ENCODE results near the gene TTYH1. TPM values are rescaled to one million over a fixed set of nuclear protein-coding genes. Genes with fewer than 3 reads are reported as not detected.

Gene TTYH1
- total and polyA plus RNA-seq, 2 of the 4 experiments (the other 2 are of a cell fraction), result not detected

- WGBS, 2 experiments (ENCODE audit: extremely low coverage in 2 of 2, insufficient read length in 1 of 2), result 46% methylated on average over 9 of the region's 15 CpGs; no CpG with 5 or more reads in 1 of the 2 experiments
- ChIA-PET POLR2A (ENCODE audit: unreplicated experiment) (interaction anchor here (1.0 kb wide), 1 partner anchor 13 kb away, joined by 3 read pairs; the partner anchor contains the start of gene LENG8), CTCF (no interaction called here)
- Histone ChIP-seq H3K79me1 (ENCODE audit: low read depth in 1 of 2, low read length in 2 of 2) (peaks cover 11 to 41% of the 10 kb centered on the region in 2 experiments; a peak in 3 of 4 replicates), H3K23ac (ENCODE audit: low read depth, low read length) (no peak overlapping the region; the same call in 1 of the 2 replicates), H2AFZ (replicated peaks; ENCODE audit: low read length, poor library complexity) (peak overlapping the region; percentile 84), H3K4me2 (ENCODE audit: low read depth, low read length) (peak overlapping the region; percentile 88; the same call in 1 of the 2 replicates), H3K18ac (ENCODE audit: low read depth, low read length) (no peak overlapping the region), H3K27ac (ENCODE audit: insufficient read depth, low read length) (peak overlapping the region; percentile 94), H2BK15ac (ENCODE audit: low read depth, low read length) (no peak overlapping the region; the same call in 2 of the 3 replicates), H4K20me1 (ENCODE audit: insufficient read depth, low read length) (peaks cover 48% of the 10 kb centered on the region), H3K4ac (ENCODE audit: low read depth, low read length) (peak overlapping the region; percentile 93), H3K36me3 (ENCODE audit: control insufficient read depth, insufficient read depth, low read length) (peaks cover 50% of the 10 kb centered on the region), H3K9me1 (ENCODE audit: insufficient read depth, low read length) (peaks cover 6% of the 10 kb centered on the region; the same call in 1 of the 2 replicates), H2BK120ac (ENCODE audit: low read depth, low read length) (peak overlapping the region; percentile 33; the same call in 1 of the 2 replicates), H4K91ac (ENCODE audit: insufficient read depth, low read depth, low read length) (peak overlapping the region; percentile 77), H4K8ac (ENCODE audit: low read depth in 2 of 2, low read length in 2 of 2) (peak overlapping the region; percentile 30 to 95; a peak in 2 of 4 replicates), H3K27me3 (ENCODE audit: control insufficient read depth, insufficient read depth, low read length) (no peaks in the 10 kb centered on the region), H2BK20ac (ENCODE audit: low read depth, low read length) (no peak overlapping the region), H3K56ac (ENCODE audit: extremely low read depth, insufficient read depth, low read length) (no peak overlapping the region), H3K4me3 (ENCODE audit: insufficient read depth, low read depth, low read length) (peak overlapping the region; percentile 52; the same call in 1 of the 2 replicates), H2AK5ac (ENCODE audit: low read depth, low read length) (peak overlapping the region; percentile 94), H4K5ac (ENCODE audit: low read depth, low read length) (no peak overlapping the region; the same call in 1 of the 2 replicates), H2AK9ac (replicated peaks; ENCODE audit: low read depth, low read length, poor library complexity) (peak overlapping the region; percentile 87), H3K9me3 (ENCODE audit: control insufficient read depth, insufficient read depth, low read length) (no peaks in the 10 kb centered on the region), H3K14ac (replicated peaks; ENCODE audit: low read depth, low read length) (no peak overlapping the region), H3K9ac (ENCODE audit: low read depth, low read length) (peak overlapping the region; percentile 77), H3K4me1 (ENCODE audit: control insufficient read depth, insufficient read depth, low read length) (peaks cover 18% of the 10 kb centered on the region), H2BK5ac (ENCODE audit: low read depth, low read length, poor library complexity, severe bottlenecking) (peak overlapping the region; percentile 83)
- no TSS peak for BruUV-seq (replicated peaks)
- in situ Hi-C loops (cut with MboI; ENCODE audit: low sequenced_read_pairs), result loop anchor here (25.0 kb wide), 4 partner anchors 350 to 1675 kb away; partner anchors contain the start of genes NAT14, NDUFA3, OSCAR and PRPF31
- intact Hi-C loops (cut with micrococcal nuclease), result loop anchor here (10.0 kb wide), 1 partner anchor 623 kb away; no protein-coding TSS in a partner anchor
- ATAC-seq (ENCODE audit: low read depth) (no peak), DNase-seq (no peak)
- TF ChIP-seq BHLHE40 (IDR thresholded peaks at IDR 0.05; ENCODE audit: low read depth, low read length), result no peak
- TF ChIP-seq CEBPB (IDR thresholded peaks at IDR 0.05; ENCODE audit: low read depth, low read length), result no peak
- TF ChIP-seq NFE2L2 (IDR thresholded peaks at IDR 0.05; ENCODE audit: low read depth, low read length), result no peak
- no peak for TF ChIP-seq MAZ (IDR thresholded peaks at IDR 0.05; ENCODE audit: borderline replicate concordance, low read depth, low read length)
- no peak for TF ChIP-seq FOS (IDR thresholded peaks at IDR 0.05; ENCODE audit: low read depth, low read length)
- TF ChIP-seq POLR2A (IDR thresholded peaks at IDR 0.05; ENCODE audit: low read depth, low read length), result no peak
- TF ChIP-seq RCOR1 (IDR thresholded peaks at IDR 0.05; ENCODE audit: insufficient replicate concordance, low read length), result no peak
- TF ChIP-seq SMC3 (IDR thresholded peaks at IDR 0.05; ENCODE audit: low read depth, low read length), result no peak
- TF ChIP-seq CHD1 (IDR thresholded peaks at IDR 0.05; ENCODE audit: low read depth, low read length), result no peak
- no peak for TF ChIP-seq ELK1 (IDR thresholded peaks at IDR 0.05; ENCODE audit: borderline replicate concordance, low read depth, low read length)
- TF ChIP-seq RAD21 (IDR thresholded peaks at IDR 0.05; ENCODE audit: low read length), result no peak
- dilution Hi-C loops (cut with HindIII; ENCODE audit: low sequenced_read_pairs, unreplicated experiment), result no loop called here
Measured at GRCh38 chr19:54462047-54462654, 46.9 kb downstream of the TTYH1 start.

Data from IMR-90 (cell line).